ENCODE data around the gene PHC2. TPM values are rescaled to one million over a fixed set of nuclear protein-coding genes. Genes with fewer than 3 reads are reported as not detected.

The PHC2 gene
- total RNA-seq, 1 donor from 2014 or later: 105 TPM

GRCh38 chr1:33343539-33343938, 87.4 kb downstream of the PHC2 start:
- no peak overlapping the region for H3K4me3 ChIP-seq
- intact Hi-C loops (cut with DNase I): no loop called here
- peaks cover 100% of the 10 kb centered on the region for H3K4me1 ChIP-seq
- peak overlapping the region; percentile 52 for H3K27ac ChIP-seq
- DNase-seq (no peak), ATAC-seq (peak in 1 of 2 donors; percentile 18)
- TF ChIP-seq CTCF (IDR thresholded peaks at IDR 0.05): no peak
- H3K9me3 ChIP-seq: no peaks in the 10 kb centered on the region
- H3K36me3 ChIP-seq: peaks cover 5% of the 10 kb centered on the region
- H3K27me3 ChIP-seq (ENCODE audit: low read depth): no peaks in the 10 kb centered on the region

DNA sequence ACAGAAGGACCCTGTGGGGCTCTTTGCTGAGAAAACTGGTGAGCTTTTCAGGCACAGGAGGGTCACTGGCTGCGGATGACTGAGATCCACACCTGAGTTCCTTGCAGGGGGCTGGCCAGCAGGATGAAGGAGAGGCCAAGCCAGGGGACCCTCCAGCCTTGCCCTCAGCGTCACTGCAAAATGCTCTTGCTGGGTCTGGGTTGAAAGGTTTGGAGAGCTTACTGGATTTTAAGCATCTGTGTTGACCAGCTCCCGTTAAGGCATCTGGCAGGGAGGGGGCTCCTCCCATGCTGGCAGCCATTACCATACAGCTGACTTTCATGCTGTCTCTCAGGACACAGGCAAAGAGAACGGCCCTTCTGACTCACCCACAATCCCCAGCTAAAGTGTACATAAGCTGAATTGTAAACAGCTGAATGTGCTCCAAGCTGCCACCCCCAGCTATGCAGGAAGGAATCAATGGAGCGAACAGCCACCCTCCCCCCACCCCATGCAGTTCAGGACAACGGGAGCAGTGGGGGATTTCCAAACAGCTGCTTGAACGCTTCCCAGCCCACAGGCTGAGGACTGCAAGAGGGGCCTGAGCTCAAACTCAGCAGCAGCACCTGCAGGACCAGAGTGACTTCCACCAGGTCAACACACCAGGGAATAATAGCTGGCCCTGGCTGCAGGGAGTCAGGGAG, 88.7 kb downstream of the PHC2 start:
- ATAC-seq (peak; percentile 68 to 78), DNase-seq (no peak)
- Histone ChIP-seq H3K27ac (peak overlapping the region; percentile 66), H3K36me3 (peaks cover 5% of the 10 kb centered on the region), H3K4me3 (peak overlapping the region; percentile 27), H3K9me3 (no peaks in the 10 kb centered on the region), H3K27me3 (ENCODE audit: low read depth) (no peaks in the 10 kb centered on the region), H3K4me1 (peaks cover 100% of the 10 kb centered on the region)
- intact Hi-C loops (cut with DNase I): no loop called here
- TF ChIP-seq CTCF (IDR thresholded peaks at IDR 0.05): no peak

DNA sequence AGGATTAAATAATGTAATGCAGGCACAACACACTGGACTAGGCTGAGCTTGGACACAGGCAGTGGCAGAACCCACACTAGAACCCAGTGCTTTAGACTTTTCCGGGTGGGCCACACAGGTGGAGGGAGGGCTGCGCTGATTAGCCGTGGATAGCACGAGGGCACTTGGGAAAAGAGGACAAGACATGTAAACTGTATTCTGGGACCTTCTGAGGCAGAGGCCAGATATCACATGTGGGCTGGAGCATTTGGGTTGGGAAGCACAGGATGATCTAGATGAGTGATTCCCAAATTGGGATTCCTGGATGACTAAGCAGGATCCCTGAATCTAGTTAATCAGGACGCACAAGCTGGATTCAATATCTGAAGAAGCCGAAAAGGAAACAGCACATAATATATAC, 89.7 kb downstream of the PHC2 start:
- ATAC-seq (no peak), DNase-seq (no peak)
- TF ChIP-seq CTCF (IDR thresholded peaks at IDR 0.05): no peak
- intact Hi-C loops (cut with DNase I): no loop called here
- H3K4me3 ChIP-seq: no peak overlapping the region
- H3K27ac ChIP-seq: peak overlapping the region; percentile 84
- peaks cover 100% of the 10 kb centered on the region for H3K4me1 ChIP-seq
- peaks cover 5% of the 10 kb centered on the region for H3K36me3 ChIP-seq
- no peaks in the 10 kb centered on the region for H3K27me3 ChIP-seq (ENCODE audit: low read depth)
- H3K9me3 ChIP-seq: no peaks in the 10 kb centered on the region

- ATAC-seq (peak; percentile 9 to 26), DNase-seq (no peak)
- Histone ChIP-seq H3K9me3 (no peaks in the 10 kb centered on the region), H3K4me3 (peak overlapping the region; percentile 19), H3K36me3 (peaks cover 10% of the 10 kb centered on the region), H3K4me1 (peaks cover 97% of the 10 kb centered on the region), H3K27ac (peak overlapping the region; percentile 84), H3K27me3 (ENCODE audit: low read depth) (no peaks in the 10 kb centered on the region)
- no peak for TF ChIP-seq CTCF (IDR thresholded peaks at IDR 0.05)
- intact Hi-C loops (cut with DNase I): no loop called here
These were observed 91.5 kb downstream of the PHC2 start for GRCh38 chr1:33339413-33339812.

- peak; percentile 66 for DNase-seq
- no peaks in the 10 kb centered on the region for H3K9me3 ChIP-seq
- peak overlapping the region; percentile 19 for H3K4me3 ChIP-seq
- H3K36me3 ChIP-seq: peaks cover 18% of the 10 kb centered on the region
- TF ChIP-seq CTCF (IDR thresholded peaks at IDR 0.05): no peak
- H3K27ac ChIP-seq: peak overlapping the region; percentile 84
- intact Hi-C loops (cut with DNase I): no loop called here
- peaks cover 97% of the 10 kb centered on the region for H3K4me1 ChIP-seq
- peak; percentile 70 to 88 for ATAC-seq
- H3K27me3 ChIP-seq (ENCODE audit: low read depth): no peaks in the 10 kb centered on the region
These were observed 92.3 kb downstream of the PHC2 start for GRCh38 chr1:33338440-33339211.
